HEK293T (cell line): ENCODE measurements around the gene MT3.

ENCODE experiments used
- BHLHE40 ChIP-seq: fragments of 450-650 bp; IDR thresholded peaks from 2 replicates; pipeline ENCODE4 v1.6.1; 2016; ENCODE audit warnings: mild to moderate bottlenecking, moderate library complexity, borderline replicate concordance
- CTBP1 ChIP-seq: fragments of 450-650 bp; IDR thresholded peaks from 2 replicates; pipeline ENCODE4 v1.6.1; 2016; ENCODE audit warnings: borderline replicate concordance
- ELF4 ChIP-seq: fragments of 450-650 bp; IDR thresholded peaks from 2 replicates; pipeline ENCODE4 v1.6.1; 2017; ENCODE audit warnings: antibody characterized with exemption
- L3MBTL2 ChIP-seq: fragments of 450-650 bp; conservative IDR thresholded peaks from 2 replicates; pipeline ENCODE4 v1.6.1; 2016; ENCODE audit warnings: mild to moderate bottlenecking
- SUZ12 ChIP-seq: fragments of 450-650 bp; IDR thresholded peaks from 2 replicates; pipeline ENCODE4 v1.6.1; 2016; ENCODE audit warnings: mild to moderate bottlenecking
- TARDBP ChIP-seq: fragments of 450-650 bp; IDR thresholded peaks from 2 replicates; pipeline ENCODE4 v1.6.1; 2016
- TF ChIP-seq, protein P1 (sequence below): fragments of 450-650 bp; IDR thresholded peaks from 2 replicates; pipeline ENCODE4 v1.6.1; 2016

DNA sequence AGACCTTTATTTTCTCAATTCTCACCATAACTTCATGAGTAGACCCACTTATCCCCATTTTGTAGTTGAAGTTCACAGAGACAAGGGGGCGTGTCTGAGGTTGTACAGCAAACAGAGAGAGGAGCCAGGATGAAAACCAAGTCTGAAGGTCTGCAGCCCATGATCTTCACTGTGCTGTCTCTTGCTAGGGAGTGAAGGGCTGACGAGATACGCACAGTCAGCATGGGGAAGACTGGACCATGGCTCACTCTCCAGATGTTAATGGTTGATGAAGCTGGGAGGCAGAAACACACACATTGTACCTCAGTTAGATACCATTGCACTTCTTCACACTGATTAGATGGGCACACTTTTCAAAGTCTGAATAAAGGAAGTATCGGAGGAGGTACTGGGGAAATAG lies 30.2 kb upstream of the MT3 start:
- TF ChIP-seq, protein P1, sequence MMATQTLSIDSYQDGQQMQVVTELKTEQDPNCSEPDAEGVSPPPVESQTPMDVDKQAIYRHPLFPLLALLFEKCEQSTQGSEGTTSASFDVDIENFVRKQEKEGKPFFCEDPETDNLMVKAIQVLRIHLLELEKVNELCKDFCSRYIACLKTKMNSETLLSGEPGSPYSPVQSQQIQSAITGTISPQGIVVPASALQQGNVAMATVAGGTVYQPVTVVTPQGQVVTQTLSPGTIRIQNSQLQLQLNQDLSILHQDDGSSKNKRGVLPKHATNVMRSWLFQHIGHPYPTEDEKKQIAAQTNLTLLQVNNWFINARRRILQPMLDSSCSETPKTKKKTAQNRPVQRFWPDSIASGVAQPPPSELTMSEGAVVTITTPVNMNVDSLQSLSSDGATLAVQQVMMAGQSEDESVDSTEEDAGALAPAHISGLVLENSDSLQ = no peak
- TF ChIP-seq TARDBP = no peak
- no peak for TF ChIP-seq SUZ12
- no peak for TF ChIP-seq CTBP1
- TF ChIP-seq ELF4 = no peak
- no peak for TF ChIP-seq L3MBTL2
- TF ChIP-seq BHLHE40 = no peak
